ENCODE measurements around the gene PSTPIP1. TPM values are rescaled to one million over a fixed set of nuclear protein-coding genes. Genes with fewer than 3 reads are reported as not detected.
A peak's percentile ranks its signal among the peaks of the same experiment; 100 is the strongest.

PSTPIP1 gene
- total RNA-seq, 1 experiment from 2014 or later = 1.5 TPM

DNA sequence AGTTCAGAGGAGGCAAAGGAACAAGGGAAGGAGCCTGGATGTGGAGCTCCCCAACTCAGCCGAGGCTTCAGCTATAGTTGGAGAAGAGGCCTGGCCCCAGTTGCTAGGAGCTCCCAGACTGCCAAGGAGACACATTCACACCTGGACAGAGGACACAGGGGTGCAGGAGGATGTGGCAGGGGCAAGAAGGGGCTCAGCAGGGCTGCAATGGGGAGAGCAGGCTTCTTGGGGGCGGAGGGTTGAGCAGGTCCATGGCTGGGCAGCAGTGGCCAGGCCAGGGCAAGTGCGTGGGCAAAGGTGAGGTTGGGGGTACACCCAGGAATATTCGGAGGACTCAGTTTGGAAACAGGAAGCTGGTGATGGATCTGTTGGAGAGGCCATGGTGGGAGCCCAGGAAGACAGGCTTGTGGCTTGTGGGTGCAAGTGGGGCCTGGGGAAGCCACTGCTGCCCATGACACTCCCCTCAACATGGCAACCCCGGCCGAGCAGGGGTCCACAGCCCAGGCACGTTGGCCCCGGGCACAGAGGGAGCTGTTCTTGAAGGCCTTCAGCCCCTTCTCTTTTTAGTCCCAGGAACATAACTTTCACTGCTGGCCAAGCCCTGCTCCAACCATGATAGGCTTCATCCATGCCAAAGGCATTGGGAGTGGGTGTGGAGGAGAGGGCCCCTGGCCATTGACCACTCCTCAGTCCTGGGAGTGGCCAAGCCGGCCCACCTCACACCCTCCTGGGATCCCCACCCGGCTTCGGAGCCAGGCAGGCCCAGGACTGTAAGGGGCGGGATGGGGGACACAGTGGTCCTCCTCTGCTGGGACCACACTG lies 42.7 kb downstream of the PSTPIP1 start (continued):
- TF ChIP-seq, protein P1, sequence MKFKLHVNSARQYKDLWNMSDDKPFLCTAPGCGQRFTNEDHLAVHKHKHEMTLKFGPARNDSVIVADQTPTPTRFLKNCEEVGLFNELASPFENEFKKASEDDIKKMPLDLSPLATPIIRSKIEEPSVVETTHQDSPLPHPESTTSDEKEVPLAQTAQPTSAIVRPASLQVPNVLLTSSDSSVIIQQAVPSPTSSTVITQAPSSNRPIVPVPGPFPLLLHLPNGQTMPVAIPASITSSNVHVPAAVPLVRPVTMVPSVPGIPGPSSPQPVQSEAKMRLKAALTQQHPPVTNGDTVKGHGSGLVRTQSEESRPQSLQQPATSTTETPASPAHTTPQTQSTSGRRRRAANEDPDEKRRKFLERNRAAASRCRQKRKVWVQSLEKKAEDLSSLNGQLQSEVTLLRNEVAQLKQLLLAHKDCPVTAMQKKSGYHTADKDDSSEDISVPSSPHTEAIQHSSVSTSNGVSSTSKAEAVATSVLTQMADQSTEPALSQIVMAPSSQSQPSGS (CRISPR knock-in tag; IDR thresholded peaks at IDR 0.05; ENCODE audit: borderline replicate concordance, low read depth) = no peak

DNA sequence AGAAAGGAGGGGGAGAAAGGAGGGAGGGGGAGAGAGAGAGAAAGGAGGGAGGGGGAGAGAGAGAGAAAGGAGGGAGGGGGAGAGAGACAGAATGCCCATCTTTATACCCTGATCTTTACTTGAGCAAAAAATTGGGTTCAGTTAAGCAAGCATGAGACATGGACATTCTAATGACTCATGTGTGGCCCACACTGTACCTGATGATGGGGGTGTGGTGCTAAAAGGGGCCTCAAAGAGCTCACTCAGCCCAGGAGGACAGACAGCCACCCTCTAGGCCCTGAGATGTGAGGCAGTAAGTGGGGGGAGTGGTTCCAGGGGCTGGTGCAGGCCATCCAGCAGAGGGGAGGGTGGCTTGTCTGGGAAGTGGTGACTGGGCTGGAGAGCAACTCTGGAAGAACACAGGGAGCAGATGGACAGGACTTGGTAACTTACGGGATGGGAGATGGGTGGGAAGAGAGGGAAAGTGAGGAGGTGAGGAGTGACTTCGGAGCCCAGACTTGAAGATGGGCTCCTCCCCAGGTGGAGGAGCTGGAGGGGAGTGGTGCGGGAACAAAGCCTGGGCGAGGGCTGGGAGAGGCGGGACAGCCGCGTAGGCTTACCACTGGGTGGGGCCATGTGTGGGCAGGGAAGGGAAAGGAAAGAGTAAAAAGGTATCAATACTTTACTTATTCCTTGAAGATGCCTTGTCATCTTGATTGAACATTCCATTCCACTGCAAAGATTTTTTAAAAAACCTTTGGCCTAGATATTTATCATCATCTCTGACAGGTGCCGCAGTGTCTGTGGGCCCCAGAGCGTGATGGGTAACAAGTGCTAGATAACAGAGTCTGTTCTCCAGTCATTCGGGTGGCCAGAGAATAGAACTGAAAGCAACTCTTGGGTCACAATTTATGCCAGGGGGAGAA lies 43.6 kb downstream of the PSTPIP1 start:
- Mint-ChIP-seq H3K4me1 (peaks cover 8% of the 10 kb centered on the region), H3K27ac (no peak overlapping the region), H3K27me3 (ENCODE audit: low read depth) (peaks cover 3% of the 10 kb centered on the region), H3K4me3 (no peak overlapping the region), H3K36me3 (peaks cover 41% of the 10 kb centered on the region), H3K9me3 (peaks cover 14% of the 10 kb centered on the region; the same call in 1 of the 2 replicates)
- no peak for DNase-seq (ENCODE audit: low spot score)
- CTCF ChIA-PET = no interaction called here
- POLR2A ChIA-PET = no interaction called here
- TF ChIP-seq, protein P2, sequence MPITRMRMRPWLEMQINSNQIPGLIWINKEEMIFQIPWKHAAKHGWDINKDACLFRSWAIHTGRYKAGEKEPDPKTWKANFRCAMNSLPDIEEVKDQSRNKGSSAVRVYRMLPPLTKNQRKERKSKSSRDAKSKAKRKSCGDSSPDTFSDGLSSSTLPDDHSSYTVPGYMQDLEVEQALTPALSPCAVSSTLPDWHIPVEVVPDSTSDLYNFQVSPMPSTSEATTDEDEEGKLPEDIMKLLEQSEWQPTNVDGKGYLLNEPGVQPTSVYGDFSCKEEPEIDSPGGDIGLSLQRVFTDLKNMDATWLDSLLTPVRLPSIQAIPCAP (CRISPR knock-in tag; IDR thresholded peaks at IDR 0.05) = no peak
- TF ChIP-seq NFE2L1 (CRISPR knock-in tag; IDR thresholded peaks at IDR 0.05) = no peak
- TF ChIP-seq, protein P3, sequence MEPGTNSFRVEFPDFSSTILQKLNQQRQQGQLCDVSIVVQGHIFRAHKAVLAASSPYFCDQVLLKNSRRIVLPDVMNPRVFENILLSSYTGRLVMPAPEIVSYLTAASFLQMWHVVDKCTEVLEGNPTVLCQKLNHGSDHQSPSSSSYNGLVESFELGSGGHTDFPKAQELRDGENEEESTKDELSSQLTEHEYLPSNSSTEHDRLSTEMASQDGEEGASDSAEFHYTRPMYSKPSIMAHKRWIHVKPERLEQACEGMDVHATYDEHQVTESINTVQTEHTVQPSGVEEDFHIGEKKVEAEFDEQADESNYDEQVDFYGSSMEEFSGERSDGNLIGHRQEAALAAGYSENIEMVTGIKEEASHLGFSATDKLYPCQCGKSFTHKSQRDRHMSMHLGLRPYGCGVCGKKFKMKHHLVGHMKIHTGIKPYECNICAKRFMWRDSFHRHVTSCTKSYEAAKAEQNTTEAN (CRISPR knock-in tag; IDR thresholded peaks at IDR 0.05) = no peak
- TF ChIP-seq MXD4 (CRISPR knock-in tag; IDR thresholded peaks at IDR 0.05; ENCODE audit: borderline replicate concordance) = no peak
- TF ChIP-seq, protein P4, sequence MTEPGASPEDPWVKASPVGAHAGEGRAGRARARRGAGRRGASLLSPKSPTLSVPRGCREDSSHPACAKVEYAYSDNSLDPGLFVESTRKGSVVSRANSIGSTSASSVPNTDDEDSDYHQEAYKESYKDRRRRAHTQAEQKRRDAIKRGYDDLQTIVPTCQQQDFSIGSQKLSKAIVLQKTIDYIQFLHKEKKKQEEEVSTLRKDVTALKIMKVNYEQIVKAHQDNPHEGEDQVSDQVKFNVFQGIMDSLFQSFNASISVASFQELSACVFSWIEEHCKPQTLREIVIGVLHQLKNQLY (CRISPR knock-in tag; IDR thresholded peaks at IDR 0.05) = no peak
- no peak for ATAC-seq

DNA sequence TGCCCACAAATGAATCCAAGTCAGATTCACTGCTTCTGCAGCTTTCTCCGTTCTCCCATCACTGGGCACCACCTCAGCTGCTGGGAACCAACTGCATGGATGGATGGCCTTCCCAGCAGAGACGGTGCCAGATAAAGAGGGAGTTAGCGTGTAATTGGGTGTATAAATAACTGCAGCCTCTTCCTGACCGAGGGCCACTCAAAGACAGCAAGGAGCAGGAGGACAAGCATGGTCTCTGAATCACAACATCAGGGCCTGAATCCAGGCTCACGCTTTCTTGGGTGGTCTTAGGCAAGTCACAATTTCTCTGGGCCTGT lies 44.2 kb downstream of the PSTPIP1 start:
- ChIA-PET POLR2A (no interaction called here), CTCF (no interaction called here)
- Mint-ChIP-seq H3K27me3 (ENCODE audit: low read depth) (peaks cover 3% of the 10 kb centered on the region), H3K36me3 (peaks cover 43% of the 10 kb centered on the region), H3K9me3 (peaks cover 14% of the 10 kb centered on the region; the same call in 1 of the 2 replicates), H3K4me1 (peaks cover 5% of the 10 kb centered on the region; the same call in 1 of the 2 replicates), H3K27ac (0 out of 2 replicates have a peak overlapping the region, but pooled peaks have one; percentile 7), H3K4me3 (no peak overlapping the region)
- DNase-seq (ENCODE audit: low spot score) (no peak), ATAC-seq (no peak)
- TF ChIP-seq, protein P5, sequence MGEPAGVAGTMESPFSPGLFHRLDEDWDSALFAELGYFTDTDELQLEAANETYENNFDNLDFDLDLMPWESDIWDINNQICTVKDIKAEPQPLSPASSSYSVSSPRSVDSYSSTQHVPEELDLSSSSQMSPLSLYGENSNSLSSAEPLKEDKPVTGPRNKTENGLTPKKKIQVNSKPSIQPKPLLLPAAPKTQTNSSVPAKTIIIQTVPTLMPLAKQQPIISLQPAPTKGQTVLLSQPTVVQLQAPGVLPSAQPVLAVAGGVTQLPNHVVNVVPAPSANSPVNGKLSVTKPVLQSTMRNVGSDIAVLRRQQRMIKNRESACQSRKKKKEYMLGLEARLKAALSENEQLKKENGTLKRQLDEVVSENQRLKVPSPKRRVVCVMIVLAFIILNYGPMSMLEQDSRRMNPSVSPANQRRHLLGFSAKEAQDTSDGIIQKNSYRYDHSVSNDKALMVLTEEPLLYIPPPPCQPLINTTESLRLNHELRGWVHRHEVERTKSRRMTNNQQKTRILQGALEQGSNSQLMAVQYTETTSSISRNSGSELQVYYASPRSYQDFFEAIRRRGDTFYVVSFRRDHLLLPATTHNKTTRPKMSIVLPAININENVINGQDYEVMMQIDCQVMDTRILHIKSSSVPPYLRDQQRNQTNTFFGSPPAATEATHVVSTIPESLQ (CRISPR knock-in tag; IDR thresholded peaks at IDR 0.05) = no peak
- TF ChIP-seq, protein P6, sequence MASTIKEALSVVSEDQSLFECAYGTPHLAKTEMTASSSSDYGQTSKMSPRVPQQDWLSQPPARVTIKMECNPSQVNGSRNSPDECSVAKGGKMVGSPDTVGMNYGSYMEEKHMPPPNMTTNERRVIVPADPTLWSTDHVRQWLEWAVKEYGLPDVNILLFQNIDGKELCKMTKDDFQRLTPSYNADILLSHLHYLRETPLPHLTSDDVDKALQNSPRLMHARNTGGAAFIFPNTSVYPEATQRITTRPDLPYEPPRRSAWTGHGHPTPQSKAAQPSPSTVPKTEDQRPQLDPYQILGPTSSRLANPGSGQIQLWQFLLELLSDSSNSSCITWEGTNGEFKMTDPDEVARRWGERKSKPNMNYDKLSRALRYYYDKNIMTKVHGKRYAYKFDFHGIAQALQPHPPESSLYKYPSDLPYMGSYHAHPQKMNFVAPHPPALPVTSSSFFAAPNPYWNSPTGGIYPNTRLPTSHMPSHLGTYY (CRISPR knock-in tag; IDR thresholded peaks at IDR 0.05) = no peak
- no peak for TF ChIP-seq JAZF1 (CRISPR knock-in tag; IDR thresholded peaks at IDR 0.05)
- TF ChIP-seq ZNF219 (CRISPR knock-in tag; IDR thresholded peaks at IDR 0.05; ENCODE audit: borderline replicate concordance) = no peak

Measured in WTC11 (cell line).